Activated B cell treated with CpG ODN at 0.5 μM for 24 hours (primary cell): ENCODE measurements around the gene FUT3. TPM values are rescaled to one million over a fixed set of nuclear protein-coding genes. Genes with fewer than 3 reads are reported as not detected.
"Not testable (repeated sequence)": the region's sequence is repeated elsewhere in the genome, so short reads cannot be mapped to it uniquely, and the experiment has no call there.

Experiments
- ATAC-seq: fragments of 200-7000 bp; cut with Tn5 transposase; one replicate; pipeline ENCODE4 v1.10.0; 2021; ENCODE audit warnings: low read depth, mild to moderate bottlenecking, moderate library complexity
- CTCF ChIA-PET: fragments of 350-600 bp; sonication (Branson Sonifier 250); formaldehyde crosslinking; loops from one replicate; lab custom pipeline; 2021; ENCODE audit warnings: antibody characterized with exemption; lab: Charles Lee
- POLR2A ChIA-PET: fragments of 350-600 bp; sonication (Branson Sonifier 250); formaldehyde crosslinking; loops from one replicate; lab custom pipeline; 2021; ENCODE audit warnings: antibody characterized with exemption; lab: Charles Lee
- DNase-seq: peaks from one replicate; pipeline ENCODE4 v3.0.0; 2022
- H3K27ac Mint-ChIP-seq: one replicate; pipeline ENCODE4 v1.8.0; 2020; ENCODE audit warnings: mixed read lengths
- H3K27me3 Mint-ChIP-seq: one replicate; pipeline ENCODE4 v1.8.0; 2021; ENCODE audit warnings: mixed read lengths
- H3K36me3 Mint-ChIP-seq: one replicate; pipeline ENCODE4 v1.8.0; 2021; ENCODE audit warnings: low read depth, mixed read lengths
- H3K4me1 Mint-ChIP-seq: one replicate; pipeline ENCODE4 v1.8.0; 2021; ENCODE audit warnings: mixed read lengths
- H3K4me3 Mint-ChIP-seq: one replicate; pipeline ENCODE4 v1.8.0; 2020; ENCODE audit warnings: mild to moderate bottlenecking, mixed read lengths
- H3K9me3 Mint-ChIP-seq: one replicate; pipeline ENCODE4 v1.8.0; 2020; ENCODE audit warnings: mixed read lengths
- CTCF ChIP-seq: fragments of 200-600 bp; IDR thresholded peaks from one replicate; pipeline ENCODE4 v1.8.0; 2022; ENCODE audit warnings: antibody characterized with exemption, mild to moderate bottlenecking
- intact Hi-C: fragments of 100-400 bp; cut with micrococcal nuclease; formaldehyde crosslinking; loops from one replicate; pipeline ENCODE4 v1.15.1; 2024
- total RNA-seq: library from RNA; stranded (reverse); gene quantifications from 2 replicates; pipeline ENCODE4 v1.2.3, GENCODE V29; 2022

FUT3 gene
- total RNA-seq, 1 donor from 2014 or later = not detected

- TF ChIP-seq CTCF = no peak
- intact Hi-C loops = no loop called here
- Mint-ChIP-seq H3K27ac (no peak overlapping the region), H3K4me3 (no peak overlapping the region), H3K4me1 (no peaks in the 10 kb centered on the region), H3K9me3 (no peaks in the 10 kb centered on the region), H3K36me3 (no peaks in the 10 kb centered on the region), H3K27me3 (peaks cover 13% of the 10 kb centered on the region)
- CTCF ChIA-PET = no interaction called here
- no peak for DNase-seq
- ATAC-seq = no peak
- POLR2A ChIA-PET = no interaction called here
Observed at GRCh38 chr19:5864013-5864720, 12.9 kb upstream of the FUT3 start.

GRCh38 chr19:5863030-5863665 is 11.9 kb upstream of the FUT3 start:
- Mint-ChIP-seq H3K36me3 (no peaks in the 10 kb centered on the region), H3K4me3 (no peak overlapping the region), H3K27ac (no peak overlapping the region), H3K4me1 (no peaks in the 10 kb centered on the region), H3K27me3 (peaks cover 13% of the 10 kb centered on the region), H3K9me3 (no peaks in the 10 kb centered on the region)
- POLR2A ChIA-PET = no interaction called here
- TF ChIP-seq CTCF = no peak
- ATAC-seq (no peak), DNase-seq (no peak)
- CTCF ChIA-PET = no interaction called here
- intact Hi-C loops = no loop called here

GRCh38 chr19:5857203-5858081 is 6.2 kb upstream of the FUT3 start:
- POLR2A ChIA-PET = no interaction called here
- intact Hi-C loops = no loop called here
- no peaks in the 10 kb centered on the region for H3K4me1 Mint-ChIP-seq

GRCh38 chr19:5855151-5855550 is 3.9 kb upstream of the FUT3 start:
- H3K27ac Mint-ChIP-seq, H3K9me3 Mint-ChIP-seq, CTCF ChIA-PET, H3K4me3 Mint-ChIP-seq, DNase-seq, H3K36me3 Mint-ChIP-seq, H3K27me3 Mint-ChIP-seq, ATAC-seq, POLR2A ChIA-PET, intact Hi-C loops, H3K4me1 Mint-ChIP-seq: not testable (repeated sequence)

More at GRCh38 chr19:5857203-5858081, 6.2 kb upstream of the FUT3 start:
- Mint-ChIP-seq H3K36me3 (no peaks in the 10 kb centered on the region), H3K4me3 (no peak overlapping the region), H3K27ac (no peak overlapping the region), H3K27me3 (peaks cover 10% of the 10 kb centered on the region), H3K9me3 (no peaks in the 10 kb centered on the region)
- no peak for TF ChIP-seq CTCF
- CTCF ChIA-PET = no interaction called here
- ATAC-seq (no peak), DNase-seq (no peak)

GRCh38 chr19:5854121-5854520 is 2.9 kb upstream of the FUT3 start:
- H3K36me3 Mint-ChIP-seq, ATAC-seq, H3K9me3 Mint-ChIP-seq, H3K27ac Mint-ChIP-seq, CTCF ChIA-PET, POLR2A ChIA-PET, intact Hi-C loops, H3K4me1 Mint-ChIP-seq, DNase-seq, H3K27me3 Mint-ChIP-seq, H3K4me3 Mint-ChIP-seq: not testable (repeated sequence)
